Neural cell (in vitro differentiated cells): ENCODE results near the gene USP38.

Source experiments
- EP300 ChIP-seq: fragments of 450-650 bp; conservative IDR thresholded peaks from 2 replicates; pipeline ENCODE4 v1.6.1; 2014; ENCODE audit warnings: antibody characterized with exemption, mild to moderate bottlenecking, moderate library complexity; ENCODE audit not compliant: poor library complexity, severe bottlenecking
- EZH2 ChIP-seq: fragments of 200-600, 300-800 bp; shearing (Covaris generic), sonication (generic); IDR thresholded peaks from 2 replicates; pipeline ENCODE4 v1.6.1; 2014; ENCODE audit warnings: antibody characterized with exemption, low read length, borderline replicate concordance, mild to moderate bottlenecking; ENCODE audit not compliant: insufficient read depth, poor library complexity, severe bottlenecking
- MXI1 ChIP-seq: fragments of 450-650 bp; conservative IDR thresholded peaks from 2 replicates; pipeline ENCODE4 v1.6.1; 2014; ENCODE audit warnings: antibody characterized with exemption, mild to moderate bottlenecking; ENCODE audit not compliant: poor library complexity, severe bottlenecking
- POLR2AphosphoS5 ChIP-seq: IDR thresholded peaks from 2 replicates; pipeline ENCODE4 v1.6.1; 2012
- TAF1 ChIP-seq: IDR thresholded peaks from 2 replicates; pipeline ENCODE4 v1.6.1; 2012; ENCODE audit warnings: low read depth
- TF ChIP-seq, protein P1 (sequence below): fragments of 450-650 bp; IDR thresholded peaks from 2 replicates; pipeline ENCODE4 v1.5.1; 2014; ENCODE audit warnings: antibody characterized with exemption, mild to moderate bottlenecking, moderate library complexity; ENCODE audit not compliant: poor library complexity, severe bottlenecking

DNA sequence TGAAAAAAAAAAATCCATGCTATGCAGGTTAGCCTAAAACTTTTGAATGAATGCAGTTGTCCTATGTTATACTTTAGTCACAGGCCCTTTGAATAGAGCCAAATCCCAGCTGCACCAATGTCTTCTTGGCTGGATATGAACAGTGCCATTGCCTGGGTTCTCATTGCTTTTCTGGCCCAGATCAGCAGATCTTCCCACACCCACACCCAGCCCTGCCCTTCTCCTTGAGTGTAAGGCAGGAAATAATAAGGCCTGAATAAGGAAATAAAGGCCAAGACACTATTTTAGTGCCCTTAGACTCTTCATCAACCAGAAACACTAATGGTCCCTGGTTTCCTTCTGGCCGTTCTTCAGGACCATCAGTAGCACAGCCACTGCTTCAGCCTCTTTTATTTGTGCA is 66.6 kb downstream of the USP38 start:
- no peak for TF ChIP-seq EP300
- TF ChIP-seq, protein P1, sequence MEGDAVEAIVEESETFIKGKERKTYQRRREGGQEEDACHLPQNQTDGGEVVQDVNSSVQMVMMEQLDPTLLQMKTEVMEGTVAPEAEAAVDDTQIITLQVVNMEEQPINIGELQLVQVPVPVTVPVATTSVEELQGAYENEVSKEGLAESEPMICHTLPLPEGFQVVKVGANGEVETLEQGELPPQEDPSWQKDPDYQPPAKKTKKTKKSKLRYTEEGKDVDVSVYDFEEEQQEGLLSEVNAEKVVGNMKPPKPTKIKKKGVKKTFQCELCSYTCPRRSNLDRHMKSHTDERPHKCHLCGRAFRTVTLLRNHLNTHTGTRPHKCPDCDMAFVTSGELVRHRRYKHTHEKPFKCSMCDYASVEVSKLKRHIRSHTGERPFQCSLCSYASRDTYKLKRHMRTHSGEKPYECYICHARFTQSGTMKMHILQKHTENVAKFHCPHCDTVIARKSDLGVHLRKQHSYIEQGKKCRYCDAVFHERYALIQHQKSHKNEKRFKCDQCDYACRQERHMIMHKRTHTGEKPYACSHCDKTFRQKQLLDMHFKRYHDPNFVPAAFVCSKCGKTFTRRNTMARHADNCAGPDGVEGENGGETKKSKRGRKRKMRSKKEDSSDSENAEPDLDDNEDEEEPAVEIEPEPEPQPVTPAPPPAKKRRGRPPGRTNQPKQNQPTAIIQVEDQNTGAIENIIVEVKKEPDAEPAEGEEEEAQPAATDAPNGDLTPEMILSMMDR: no peak
- no peak for TF ChIP-seq EZH2
- TF ChIP-seq POLR2AphosphoS5: no peak
- no peak for TF ChIP-seq MXI1
- no peak for TF ChIP-seq TAF1
